HEK293 (cell line): ENCODE measurements around the gene MOB2.

Experiments
- CTCF ChIA-PET: fragments of 350-600 bp; formaldehyde crosslinking; extraction: SDS; loops from one replicate; lab custom pipeline; 2021; ENCODE audit warnings: antibody characterized with exemption; lab: Yijun Ruan, JAX
- POLR2A ChIA-PET: fragments of 300-600 bp; formaldehyde crosslinking; extraction: SDS; loops from one replicate; lab custom pipeline; 2020; ENCODE audit warnings: antibody characterized with exemption, inconsistent platforms; lab: Yijun Ruan, JAX
- H3K27ac ChIP-seq: fragments of 200-500 bp; sonication (Bioruptor generic); 2 replicates; pipeline ENCODE4 v1.5.1; 2014; ENCODE audit warnings: low read depth, low read length, control low read depth, inconsistent platforms; ENCODE audit errors: extremely low read depth
- H3K36me3 ChIP-seq, 2 experiments: fragments of 200-500 bp in 1 of 2; sonication (Bioruptor generic) in 1 of 2; 1 replicate in 1 of 2; 2 replicates in 1 of 2; pipeline ENCODE4 v1.5.1; 2014 to 2017; ENCODE audit warnings: inconsistent platforms in 2 of 2, low read length in 2 of 2; ENCODE audit not compliant: control insufficient read depth in 2 of 2, insufficient read depth in 1 of 2
- H3K4me1 ChIP-seq: fragments of 200-500 bp; sonication (Bioruptor generic); 2 replicates; pipeline ENCODE4 v1.5.1; 2014; ENCODE audit warnings: mild to moderate bottlenecking, low read length, inconsistent platforms; ENCODE audit not compliant: control insufficient read depth, insufficient read depth
- H3K4me3 ChIP-seq: 2 replicates; pipeline ENCODE4 v1.5.1; 2011; ENCODE audit warnings: low read depth, mild to moderate bottlenecking, control low read depth, low read length, moderate library complexity
- H3K9me3 ChIP-seq: fragments of 200-500 bp; sonication (Bioruptor generic); 2 replicates; pipeline ENCODE4 v1.5.1; 2014; ENCODE audit warnings: low read depth, low read length, inconsistent platforms; ENCODE audit not compliant: control insufficient read depth, insufficient read depth
- ELK4 ChIP-seq: IDR thresholded peaks from 2 replicates; pipeline ENCODE4 v1.6.1; 2011; ENCODE audit warnings: mild to moderate bottlenecking, low read depth, low read length, borderline replicate concordance
- GFI1B ChIP-seq: fragments of 450-650 bp; formaldehyde crosslinking; IDR thresholded peaks from 2 replicates; pipeline ENCODE4 v1.5.1; 2016; ENCODE audit warnings: missing biosample characterization, missing genetic modification characterization
- GLIS2 ChIP-seq: fragments of 450-650 bp; formaldehyde crosslinking; IDR thresholded peaks from 2 replicates; pipeline ENCODE4 v1.5.1; 2016; ENCODE audit warnings: missing biosample characterization, missing genetic modification characterization
- KLF17 ChIP-seq: fragments of 450-650 bp; formaldehyde crosslinking; IDR thresholded peaks from 2 replicates; pipeline ENCODE4 v1.5.1; 2016; ENCODE audit warnings: missing biosample characterization, missing genetic modification characterization
- KLF9 ChIP-seq: fragments of 450-650 bp; formaldehyde crosslinking; IDR thresholded peaks from 2 replicates; pipeline ENCODE4 v1.5.1; 2016; ENCODE audit warnings: missing biosample characterization, missing genetic modification characterization, low read depth
- MEIS1 ChIP-seq: sonication (generic); formaldehyde crosslinking; IDR thresholded peaks from 2 replicates; pipeline ENCODE4 v1.8.1; 2022; ENCODE audit warnings: missing genetic modification reagents, mild to moderate bottlenecking, borderline replicate concordance
- PRDM4 ChIP-seq: fragments of 450-650 bp; formaldehyde crosslinking; IDR thresholded peaks from 2 replicates; pipeline ENCODE4 v1.5.1; 2017; ENCODE audit warnings: missing biosample characterization, missing genetic modification characterization
- RBAK ChIP-seq: fragments of 450-650 bp; formaldehyde crosslinking; IDR thresholded peaks from 2 replicates; pipeline ENCODE4 v1.5.1; 2016; ENCODE audit warnings: missing biosample characterization, missing genetic modification characterization
- SALL2 ChIP-seq: fragments of 450-650 bp; formaldehyde crosslinking; IDR thresholded peaks from 2 replicates; pipeline ENCODE4 v1.5.0; 2017; ENCODE audit warnings: missing biosample characterization, mild to moderate bottlenecking, missing genetic modification characterization, borderline replicate concordance
- ZNF223 ChIP-seq: fragments of 450-650 bp; formaldehyde crosslinking; IDR thresholded peaks from 2 replicates; pipeline ENCODE4 v1.5.1; 2016; ENCODE audit warnings: missing biosample characterization, missing genetic modification characterization
- ZNF24 ChIP-seq: fragments of 450-650 bp; formaldehyde crosslinking; IDR thresholded peaks from 2 replicates; pipeline ENCODE4 v1.5.1; 2016; ENCODE audit warnings: missing biosample characterization, missing genetic modification characterization
- ZNF324 ChIP-seq: fragments of 450-650 bp; formaldehyde crosslinking; IDR thresholded peaks from 2 replicates; pipeline ENCODE4 v1.5.1; 2016; ENCODE audit warnings: missing biosample characterization, missing genetic modification characterization
- ZNF335 ChIP-seq: fragments of 450-650 bp; formaldehyde crosslinking; conservative IDR thresholded peaks from 2 replicates; pipeline ENCODE4 v1.5.1; 2016; ENCODE audit warnings: missing biosample characterization, missing genetic modification characterization
- ZNF398 ChIP-seq: fragments of 450-650 bp; formaldehyde crosslinking; IDR thresholded peaks from 2 replicates; pipeline ENCODE4 v1.5.1; 2017; ENCODE audit warnings: missing biosample characterization, missing genetic modification characterization
- ZNF529 ChIP-seq: fragments of 450-650 bp; formaldehyde crosslinking; IDR thresholded peaks from 2 replicates; pipeline ENCODE4 v1.5.1; 2017; ENCODE audit warnings: missing genetic modification characterization, missing biosample characterization; ENCODE audit not compliant: insufficient replicate concordance
- ZNF600 ChIP-seq: fragments of 450-650 bp; formaldehyde crosslinking; IDR thresholded peaks from 2 replicates; pipeline ENCODE4 v1.5.1; 2016; ENCODE audit warnings: missing biosample characterization, missing genetic modification characterization
- ZNF777 ChIP-seq: fragments of 450-650 bp; formaldehyde crosslinking; IDR thresholded peaks from 2 replicates; pipeline ENCODE4 v1.5.1; 2017; ENCODE audit warnings: missing biosample characterization, missing genetic modification characterization, borderline replicate concordance
- ZNF830 ChIP-seq: fragments of 450-650 bp; IDR thresholded peaks from 2 replicates; pipeline ENCODE4 v1.5.0; 2018; ENCODE audit warnings: missing biosample characterization, missing genetic modification characterization, low read depth, mild to moderate bottlenecking, moderate library complexity
- ZXDB ChIP-seq: fragments of 450-650 bp; formaldehyde crosslinking; IDR thresholded peaks from 2 replicates; pipeline ENCODE4 v1.5.1; 2016; ENCODE audit warnings: missing biosample characterization, missing genetic modification characterization

The MOB2 gene

GRCh38 chr11:1534171-1534570 lies 47.6 kb upstream of the MOB2 start (continued):
- no peak for TF ChIP-seq ZNF830 (tag by site-specific recombination)
- no peak for TF ChIP-seq MEIS1 (CRISPR knock-in tag)
- TF ChIP-seq ZNF335 (tag by site-specific recombination) = no peak
- no peak for TF ChIP-seq SALL2 (tag by site-specific recombination)
- no peak for TF ChIP-seq ZNF529 (tag by site-specific recombination)
- no peak for TF ChIP-seq ZNF223
- no peak for TF ChIP-seq ZNF24 (tag by site-specific recombination)
- no peak for TF ChIP-seq KLF17
- TF ChIP-seq ZNF398 (tag by site-specific recombination) = no peak
- TF ChIP-seq, all 188 proteins: peak for 0

GRCh38 chr11:1533342-1533725 lies 46.8 kb upstream of the MOB2 start:
- peaks cover 0 to 32% of the 10 kb centered on the region in 2 experiments; a peak in 1 of 3 replicates for H3K36me3 ChIP-seq
- H3K9me3 ChIP-seq = no peaks in the 10 kb centered on the region
- no peak overlapping the region for H3K4me3 ChIP-seq
- POLR2A ChIA-PET = no interaction called here
- H3K27ac ChIP-seq = no peak overlapping the region
- TF ChIP-seq RBAK (tag by site-specific recombination) (no peak), ZNF529 (tag by site-specific recombination) (no peak), ZNF324 (tag by site-specific recombination) (no peak), GFI1B (tag by site-specific recombination) (no peak), ZNF600 (tag by site-specific recombination) (no peak)
- CTCF ChIA-PET = interaction anchor here (0.6 kb wide), 1 partner anchor 12 kb away, joined by 3 read pairs; no protein-coding TSS in a partner anchor
- H3K4me1 ChIP-seq = no peaks in the 10 kb centered on the region

GRCh38 chr11:1532606-1533341 lies 46.2 kb upstream of the MOB2 start:
- TF ChIP-seq ELK4 = no peak
- no peak for TF ChIP-seq ZXDB
- no peak for TF ChIP-seq GLIS2 (tag by site-specific recombination)
- TF ChIP-seq ZNF777 (tag by site-specific recombination) = no peak
- no peak for TF ChIP-seq KLF9 (tag by site-specific recombination)
- TF ChIP-seq PRDM4 (tag by site-specific recombination) = no peak
- peaks cover 0 to 32% of the 10 kb centered on the region in 2 experiments; a peak in 1 of 3 replicates for H3K36me3 ChIP-seq
- CTCF ChIA-PET = interaction anchor here (0.8 to 1.2 kb wide), 2 partner anchors 14 to 97 kb away, joined by 3 to 5 read pairs; partner anchors contain the start of gene KRTAP5-5
- no peak overlapping the region for H3K4me3 ChIP-seq
- POLR2A ChIA-PET = no interaction called here
- H3K27ac ChIP-seq = no peak overlapping the region
- no peaks in the 10 kb centered on the region for H3K9me3 ChIP-seq
- no peaks in the 10 kb centered on the region for H3K4me1 ChIP-seq
